Astrocyte of the hippocampus (primary cell): ENCODE measurements around the gene DENND5A.
A peak's percentile ranks its signal among the peaks of the same experiment; 100 is the strongest.

Experiments
- DNase-seq: peaks from one replicate; pipeline ENCODE4 v3.0.0; 2011; ENCODE audit warnings: low read depth, low spot score

Gene DENND5A

DNA sequence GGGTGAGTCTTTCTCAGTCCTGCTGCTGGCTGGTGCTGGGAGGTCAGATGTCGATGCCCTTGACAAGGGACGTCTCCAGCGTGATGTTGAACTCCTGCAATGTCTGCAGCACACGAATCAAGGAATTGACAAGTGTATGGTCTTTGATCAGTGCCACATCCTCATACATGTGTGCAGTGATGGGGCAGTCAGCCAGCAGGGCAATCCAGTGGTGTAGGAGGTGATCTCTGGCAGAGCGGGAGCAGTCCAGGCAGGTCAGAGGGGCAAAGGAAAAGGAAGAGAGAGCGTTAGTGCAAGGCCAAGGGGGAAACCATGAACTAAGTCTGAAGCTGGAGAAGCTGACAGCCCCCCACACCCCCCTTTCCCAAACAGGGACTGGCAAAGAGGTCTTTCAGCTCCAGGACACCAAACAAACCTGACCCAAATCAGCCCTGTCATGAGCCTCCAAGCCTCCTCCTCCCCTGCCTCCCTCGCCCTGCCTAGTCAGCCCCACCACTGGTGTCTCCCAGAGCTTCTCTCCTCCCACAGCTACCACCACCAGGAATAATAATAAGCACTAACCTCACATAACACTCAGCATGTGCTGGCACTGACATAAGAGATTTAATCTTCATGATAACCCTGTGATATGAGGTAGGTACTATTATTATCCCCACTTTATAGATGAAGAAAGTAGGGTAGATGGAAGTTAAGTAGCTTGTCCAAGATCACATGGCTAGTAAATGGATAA is 125.4 kb downstream of the DENND5A start:
- no peak for DNase-seq

DNA sequence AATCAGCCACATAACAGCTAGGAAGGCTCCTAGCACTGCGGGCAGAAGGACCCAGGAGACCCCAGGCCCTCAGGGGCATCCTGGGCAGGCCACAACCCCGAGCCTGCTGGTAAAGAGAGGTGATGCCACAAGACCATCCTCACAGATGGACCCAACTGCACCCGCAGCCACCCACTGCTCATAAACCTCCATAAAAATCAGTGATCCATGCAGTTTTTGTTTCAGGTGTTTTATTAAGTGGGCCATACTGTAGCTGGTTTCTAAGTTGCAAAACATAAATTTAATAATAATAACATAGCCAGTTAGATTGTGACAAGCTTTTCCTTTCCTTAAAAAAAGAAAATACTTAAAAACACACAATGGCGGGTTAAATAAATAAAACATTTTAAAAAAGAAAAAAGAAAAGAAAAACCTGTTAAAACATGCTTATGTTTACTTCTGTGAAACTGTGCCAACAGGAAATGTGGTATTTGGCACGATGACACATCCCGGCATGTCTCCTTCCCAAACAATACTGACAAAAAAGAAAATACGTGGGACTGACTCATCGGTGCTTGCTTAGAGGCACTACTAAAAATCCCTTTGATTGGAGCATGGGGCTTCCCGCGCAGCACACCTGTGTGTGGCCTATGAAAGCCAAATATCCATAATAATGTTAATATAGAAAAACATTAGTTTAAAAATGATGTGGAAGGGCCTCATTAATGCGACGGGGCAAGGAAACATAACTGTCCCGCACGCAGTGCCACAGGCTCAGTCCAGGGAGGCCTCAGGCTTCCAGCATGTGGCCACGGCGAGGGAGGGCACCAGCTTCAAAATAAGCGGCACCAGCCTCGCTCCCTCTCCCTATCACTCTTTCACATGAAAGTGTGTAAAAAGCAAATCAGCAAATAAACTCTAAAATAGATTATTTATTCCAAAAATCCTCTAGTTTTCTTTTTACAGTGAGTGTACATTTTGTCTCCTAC is 126.3 kb downstream of the DENND5A start:
- peak; percentile 90 for DNase-seq

DNA sequence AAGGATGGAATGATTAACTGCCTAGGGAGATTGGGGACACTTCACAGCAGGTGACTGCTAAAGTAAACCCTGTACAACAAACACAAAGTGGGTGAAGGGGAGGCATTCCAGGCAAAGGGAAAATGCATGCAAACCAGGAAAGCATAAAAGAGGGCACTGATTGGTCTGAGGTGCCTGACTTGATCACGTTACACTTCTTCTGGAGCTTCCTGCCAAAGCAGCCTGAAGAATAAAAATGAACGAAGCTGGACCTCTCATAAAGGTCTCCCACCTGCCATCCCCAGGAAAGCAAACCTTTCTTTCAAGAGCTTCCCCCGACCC is 127.1 kb downstream of the DENND5A start:
- DNase-seq: no peak

DNA sequence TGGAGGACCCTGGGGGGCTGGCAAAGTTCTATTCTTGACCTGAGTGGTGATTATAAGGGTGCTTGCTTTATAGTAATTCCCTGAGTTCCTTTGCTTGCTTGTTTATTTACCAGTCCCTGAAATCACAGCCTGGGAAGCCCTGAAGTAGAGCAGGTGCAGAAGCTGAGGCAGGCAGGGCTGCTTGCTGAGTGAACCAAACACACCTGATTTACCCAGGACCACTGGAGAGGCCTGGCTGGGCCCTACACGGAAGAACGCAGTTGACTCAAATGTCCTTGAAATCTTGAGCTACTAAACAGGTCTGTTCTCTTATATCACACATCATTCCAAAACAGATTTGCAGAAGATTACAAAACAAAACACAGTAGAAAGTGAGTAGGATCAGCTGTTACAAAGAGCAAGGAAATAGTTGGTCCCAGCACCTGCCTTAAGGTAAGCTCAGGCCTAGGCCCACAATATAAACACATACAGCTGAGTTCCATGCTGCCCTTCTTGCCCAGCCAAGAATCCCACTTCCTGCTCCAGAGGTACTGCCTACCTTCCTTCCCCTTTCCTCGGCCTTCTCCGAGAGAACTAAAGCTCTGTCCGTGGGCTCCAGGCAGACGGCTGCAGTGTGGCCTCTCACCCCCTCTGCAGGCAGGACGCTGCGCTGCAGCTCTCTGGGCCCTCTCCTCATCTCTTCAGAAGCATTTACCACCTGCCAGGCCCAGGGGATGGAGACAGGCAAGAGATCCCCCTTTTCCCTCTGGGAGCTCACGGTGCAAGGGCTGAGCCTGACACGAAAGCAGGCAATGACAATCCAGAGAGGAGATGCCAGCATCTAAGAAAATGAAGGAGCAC is 127.6 kb downstream of the DENND5A start:
- peak; percentile 91 for DNase-seq

DNA sequence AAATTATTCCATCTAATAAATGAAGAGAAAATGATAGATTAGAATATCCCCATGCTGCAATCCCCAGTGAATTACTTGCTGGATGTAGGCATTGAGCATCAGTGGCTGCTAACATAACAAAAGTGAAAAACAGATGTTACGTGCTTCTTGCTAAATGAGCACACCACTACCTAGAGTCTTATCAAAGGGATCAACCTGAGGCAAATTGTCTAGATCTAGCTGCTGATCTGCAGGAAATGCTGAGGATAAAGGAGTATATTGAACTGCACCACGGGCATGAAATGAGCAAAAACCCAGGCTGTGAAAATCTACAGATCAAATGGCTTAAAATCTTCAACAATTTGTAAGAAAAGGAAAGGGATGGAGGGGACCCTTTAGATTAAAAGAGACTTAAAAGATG is 128.4 kb downstream of the DENND5A start:
- DNase-seq: no peak

DNA sequence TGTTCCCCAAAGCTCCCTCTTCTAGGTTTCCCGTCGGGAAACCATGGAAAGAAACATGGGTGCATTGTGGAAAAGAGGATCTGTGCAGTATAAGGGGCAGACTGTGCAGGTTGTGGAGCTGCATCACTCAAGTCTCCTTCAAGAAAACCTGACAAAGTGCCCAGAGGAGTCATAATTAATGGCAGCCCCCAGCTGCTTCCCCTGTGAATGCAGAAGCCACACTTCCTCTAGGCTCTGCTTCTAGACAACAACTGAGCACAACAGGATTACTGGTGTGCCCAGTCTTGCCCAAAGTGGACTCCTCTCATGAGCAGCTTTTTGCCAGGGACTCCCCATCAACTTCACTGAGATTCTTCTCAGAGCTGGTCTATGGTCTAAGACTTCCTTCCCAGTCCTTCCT is 131.2 kb downstream of the DENND5A start:
- DNase-seq: no peak

DNA sequence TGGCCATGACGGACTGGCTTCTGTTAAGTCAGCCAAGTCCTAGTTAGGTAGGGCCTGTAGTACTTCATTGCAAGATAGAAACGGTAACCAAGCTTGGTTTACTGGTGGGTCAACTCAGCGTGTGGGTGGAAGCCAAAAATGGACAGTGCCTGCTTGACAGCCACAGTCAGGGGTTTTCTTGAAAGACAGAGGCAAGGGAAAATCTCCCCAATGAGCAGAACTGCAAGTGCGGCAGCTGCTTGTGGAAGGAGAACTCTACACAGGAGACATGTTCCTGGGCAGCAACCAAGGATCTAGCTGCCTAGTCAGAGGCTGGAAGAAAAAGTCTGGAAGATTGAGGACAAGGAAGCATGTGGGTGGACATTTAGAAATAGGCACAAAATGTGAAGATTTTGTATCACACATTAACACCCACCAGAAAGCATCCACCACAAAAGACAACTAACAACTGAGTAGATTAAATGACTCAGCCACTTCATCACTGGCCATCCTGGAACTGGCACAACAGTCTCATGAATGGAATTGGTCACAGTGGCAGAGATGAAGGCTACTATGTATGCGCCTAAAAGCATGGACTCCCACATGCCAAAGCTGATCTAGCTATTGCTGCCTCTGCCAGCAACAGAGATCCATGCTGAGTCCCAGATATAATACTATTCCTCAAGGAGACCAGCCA is 132.8 kb downstream of the DENND5A start:
- DNase-seq: peak; percentile 11

DNA sequence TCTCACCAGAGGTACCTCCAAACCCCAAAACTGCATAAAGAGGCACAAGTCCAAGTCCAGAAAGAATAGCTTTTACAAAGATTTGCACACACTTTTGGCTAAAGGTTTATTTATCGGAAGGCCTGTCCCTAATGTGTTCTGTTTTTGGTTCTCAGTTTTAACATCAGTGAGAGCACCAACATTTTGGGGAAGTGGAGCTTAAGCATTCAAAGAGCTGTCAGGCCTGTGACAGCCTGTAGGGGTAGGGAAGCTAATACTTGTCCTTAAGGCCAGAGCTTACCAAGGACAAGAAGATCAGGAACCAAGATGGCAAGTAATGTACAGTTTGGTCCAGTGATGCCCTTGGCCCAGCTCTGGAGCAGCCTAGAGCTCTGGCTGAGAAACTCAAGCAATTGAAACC is 134.9 kb downstream of the DENND5A start:
- no peak for DNase-seq

DNA sequence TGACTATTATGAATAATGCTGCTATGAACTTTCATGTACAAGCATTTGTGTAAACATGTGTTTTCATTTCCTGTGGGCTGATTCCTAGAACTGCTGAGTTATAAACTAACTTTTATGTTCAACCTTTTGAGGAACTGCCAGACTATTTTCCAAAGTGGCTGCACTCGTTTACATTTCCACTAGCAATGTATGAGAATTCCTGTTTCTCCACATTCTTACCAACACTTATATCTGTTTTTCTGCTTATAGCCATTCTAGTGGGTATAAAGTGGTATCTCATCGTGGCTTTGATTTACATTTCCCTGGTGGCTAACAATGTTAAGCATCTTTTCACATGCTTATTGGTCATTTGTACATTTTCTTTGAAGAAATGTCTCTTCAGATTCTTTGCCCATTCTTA is 138.5 kb downstream of the DENND5A start:
- DNase-seq: no peak

DNA sequence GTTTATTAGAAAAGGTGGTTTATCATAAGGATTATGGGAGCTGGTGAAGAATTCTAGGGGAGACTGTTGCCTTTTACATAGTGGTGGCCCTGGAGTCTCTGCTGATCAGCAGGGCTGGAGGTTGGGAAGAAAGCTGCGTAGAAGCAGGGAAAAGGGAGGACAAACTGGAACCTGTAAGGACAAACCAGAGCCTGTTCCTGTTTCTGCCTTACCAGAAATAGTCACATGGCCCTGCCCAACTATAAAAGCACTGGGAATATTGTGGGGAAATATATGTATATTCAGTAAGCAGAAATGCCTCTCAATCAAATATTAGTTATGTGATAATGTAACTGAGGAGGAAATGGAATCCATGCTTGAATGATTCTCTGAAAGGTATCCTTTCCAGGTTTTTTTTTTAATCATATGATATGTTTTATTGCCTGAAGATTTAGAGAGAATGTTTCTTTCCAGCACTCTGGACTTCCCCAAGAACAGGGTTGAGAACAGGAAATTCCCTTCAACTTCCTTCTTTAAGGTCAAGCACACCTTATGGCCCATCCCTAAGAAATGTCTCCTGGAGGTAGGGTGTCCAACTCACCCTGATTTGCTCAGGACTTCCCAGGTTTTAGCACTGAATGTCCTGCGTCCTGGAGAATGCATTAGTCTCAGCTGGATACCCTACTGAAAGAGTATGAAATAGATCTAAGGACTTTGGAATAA is 139.8 kb downstream of the DENND5A start:
- no peak for DNase-seq

DNA sequence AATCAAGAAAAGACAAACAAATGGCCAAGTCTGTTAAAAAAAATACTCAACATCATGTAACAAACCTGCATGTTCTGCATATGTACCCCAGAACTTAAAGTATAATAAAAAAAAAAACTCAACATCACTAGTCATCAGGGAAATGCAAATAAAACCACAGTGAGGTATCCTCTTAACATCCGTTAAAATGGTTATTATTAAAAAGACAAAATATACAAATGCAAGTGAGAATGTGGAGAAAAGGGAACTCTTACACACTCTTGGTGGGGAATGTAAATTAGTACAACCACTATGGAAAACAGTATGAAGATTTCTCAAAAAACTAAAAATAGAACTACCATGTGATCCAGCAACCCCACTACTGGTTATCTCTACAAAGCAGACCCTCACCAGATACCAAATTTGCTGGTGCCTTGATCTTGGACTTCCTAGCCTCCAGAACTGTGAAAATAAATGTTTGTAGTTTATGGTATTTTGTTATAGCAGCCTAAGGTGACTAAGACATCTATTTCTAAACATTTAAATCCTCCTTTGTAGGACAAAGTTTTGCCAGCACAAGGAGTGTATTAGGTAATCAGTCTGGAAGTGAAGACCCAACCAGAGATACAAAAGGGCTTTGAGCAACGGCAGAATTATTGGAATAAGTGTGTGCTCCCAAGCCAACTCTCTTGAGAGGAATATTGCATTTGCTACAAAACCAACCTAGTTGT is 141.4 kb downstream of the DENND5A start:
- no peak for DNase-seq

DNA sequence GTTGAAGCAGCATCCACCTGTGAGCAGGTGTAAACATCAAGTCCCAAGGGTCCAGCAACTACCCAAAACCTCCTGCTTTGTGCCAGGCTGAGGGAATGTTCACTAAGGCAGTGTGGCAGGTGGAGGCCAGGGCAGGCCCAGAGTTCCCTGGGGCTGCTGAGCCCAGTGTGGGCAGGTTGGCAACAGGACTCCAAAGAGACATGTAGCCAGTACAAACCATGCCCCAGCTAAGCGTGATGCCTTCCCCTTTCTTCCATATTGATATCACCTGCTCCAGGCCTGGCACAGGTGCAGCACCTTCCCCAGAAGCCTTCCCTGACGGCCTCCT is 143.7 kb downstream of the DENND5A start:
- DNase-seq: no peak

DNA sequence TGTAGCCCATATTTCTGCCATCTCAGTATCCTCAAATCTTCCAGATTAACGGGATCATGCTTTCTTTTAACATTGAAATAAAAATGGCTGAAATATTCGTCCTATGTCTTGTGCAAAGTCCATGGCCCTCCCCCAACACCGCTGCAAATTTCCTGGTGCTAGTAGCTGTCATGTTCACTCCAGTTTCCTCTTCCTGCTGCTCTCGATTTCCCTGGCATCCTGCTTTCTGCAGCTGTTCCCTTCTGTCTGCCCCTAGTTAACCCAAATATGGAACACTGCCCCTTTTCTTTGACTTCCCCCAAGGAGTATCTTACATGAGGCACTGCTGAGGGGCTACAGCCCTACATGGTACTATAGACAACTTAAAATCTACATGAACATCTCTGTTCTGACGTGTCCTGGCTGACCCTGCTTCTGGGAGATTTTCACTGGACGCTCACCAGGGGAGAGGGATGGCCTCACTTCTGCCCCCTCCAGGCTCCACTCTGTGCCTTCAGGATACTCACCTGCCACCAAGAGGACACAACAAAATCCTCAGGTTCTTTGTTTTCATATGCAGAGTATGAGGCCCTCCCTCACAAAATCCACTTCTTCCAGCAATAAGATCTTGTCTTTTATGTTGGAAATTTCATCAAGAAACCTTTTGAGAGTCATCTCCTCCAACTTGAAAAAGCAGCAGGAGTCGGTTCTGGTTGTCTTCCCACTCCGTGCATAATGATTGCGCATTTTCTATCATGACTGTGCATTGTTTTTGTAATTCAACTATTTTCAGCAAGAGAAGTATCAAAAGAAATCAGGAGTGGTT is 144.3 kb downstream of the DENND5A start:
- DNase-seq: no peak

DNA sequence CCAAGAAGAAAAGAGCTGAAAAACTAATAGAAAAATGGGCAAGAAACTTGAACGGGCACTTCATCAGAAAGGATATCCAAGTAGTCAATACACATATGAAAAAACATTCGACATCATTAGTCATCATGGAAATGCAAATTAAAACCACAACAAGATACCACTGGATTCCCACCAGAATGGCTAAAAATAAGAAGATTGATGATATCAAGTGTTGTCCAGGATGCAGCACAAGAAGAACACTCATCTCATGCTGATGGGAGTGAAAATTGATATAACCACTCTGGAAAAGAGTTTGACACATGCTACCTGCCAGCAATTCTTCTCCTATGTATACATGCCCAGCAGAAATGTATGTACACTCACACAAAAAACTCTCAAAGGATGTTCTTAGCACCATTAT is 146.9 kb downstream of the DENND5A start:
- no peak for DNase-seq

DNA sequence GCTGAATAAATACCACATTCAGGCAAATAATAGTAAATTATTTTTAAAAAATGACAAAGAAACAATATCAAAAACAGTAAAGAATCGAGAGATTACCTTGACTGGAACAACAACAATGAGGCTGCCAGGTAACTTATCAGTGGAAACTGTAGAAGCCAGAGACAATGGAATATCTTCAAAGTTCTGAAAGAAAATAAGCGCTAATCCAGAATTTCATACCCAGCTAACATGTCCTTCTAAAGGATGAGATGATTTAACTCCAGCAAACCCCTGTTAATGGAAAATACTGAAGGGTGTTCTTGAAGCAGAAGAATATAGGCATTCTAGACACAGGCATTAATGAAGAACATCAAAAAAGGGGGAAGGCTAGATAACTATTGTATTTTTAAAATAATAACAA is 153.1 kb downstream of the DENND5A start:
- DNase-seq: no peak

DNA sequence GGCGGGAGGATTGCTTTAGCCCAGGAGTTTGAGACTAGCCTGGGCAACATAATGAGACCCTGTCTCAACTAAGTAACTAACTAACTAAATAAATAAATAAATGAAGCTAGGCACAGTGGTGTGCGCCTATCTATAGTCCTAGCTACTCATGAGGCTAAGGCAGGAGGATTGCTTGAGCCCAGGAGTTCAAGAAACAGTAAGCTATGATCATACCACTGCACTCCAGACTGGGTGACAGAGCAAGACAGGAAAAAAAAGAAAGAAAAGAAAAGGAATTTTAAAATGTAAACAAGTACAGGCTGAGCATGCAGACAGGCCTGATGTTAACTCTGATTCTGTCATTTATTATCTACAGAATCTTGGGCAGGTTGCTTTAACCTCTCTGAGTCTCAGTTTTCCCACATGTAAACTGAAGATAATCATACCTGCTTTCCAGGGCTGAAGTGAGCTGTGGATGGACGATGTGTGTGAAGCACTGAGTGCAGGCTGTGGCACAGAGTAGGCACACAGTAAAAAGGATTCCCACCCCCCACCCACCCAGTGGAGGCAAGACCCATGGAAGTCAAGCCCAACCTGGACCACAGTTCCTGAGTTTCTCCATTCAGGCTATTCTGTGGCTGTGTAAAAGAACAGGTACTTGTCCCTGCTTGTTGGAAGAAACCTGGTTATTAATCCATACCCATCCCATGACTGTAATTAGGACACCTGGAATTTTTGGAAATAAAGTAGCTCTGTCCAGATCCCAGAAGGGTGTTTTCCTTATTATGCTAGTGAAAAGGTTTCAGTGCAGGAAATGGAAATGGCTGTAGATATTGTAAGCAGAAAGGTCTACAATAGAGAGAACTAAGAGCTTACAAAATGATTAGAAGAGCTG is 155.1 kb downstream of the DENND5A start:
- no peak for DNase-seq

DNA sequence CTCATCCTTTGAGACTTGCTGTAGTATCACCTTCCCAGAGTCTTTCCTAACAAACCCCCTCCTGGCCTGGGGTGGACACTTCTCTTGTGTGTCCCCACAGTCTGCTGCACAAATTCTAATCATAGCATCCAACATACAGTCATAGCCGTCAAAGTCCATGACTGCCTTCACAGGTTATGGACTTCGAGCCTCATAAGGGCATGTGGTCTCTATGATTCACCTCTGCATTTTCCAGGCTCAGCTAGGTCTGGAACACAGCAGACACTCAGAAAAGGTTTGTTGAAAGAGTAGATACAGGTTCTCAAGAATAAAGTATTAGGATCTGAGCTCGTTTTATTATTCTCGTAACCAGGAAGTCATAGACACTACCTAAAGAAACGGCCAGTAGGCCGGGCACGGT is 160.6 kb downstream of the DENND5A start:
- DNase-seq: no peak

DNA sequence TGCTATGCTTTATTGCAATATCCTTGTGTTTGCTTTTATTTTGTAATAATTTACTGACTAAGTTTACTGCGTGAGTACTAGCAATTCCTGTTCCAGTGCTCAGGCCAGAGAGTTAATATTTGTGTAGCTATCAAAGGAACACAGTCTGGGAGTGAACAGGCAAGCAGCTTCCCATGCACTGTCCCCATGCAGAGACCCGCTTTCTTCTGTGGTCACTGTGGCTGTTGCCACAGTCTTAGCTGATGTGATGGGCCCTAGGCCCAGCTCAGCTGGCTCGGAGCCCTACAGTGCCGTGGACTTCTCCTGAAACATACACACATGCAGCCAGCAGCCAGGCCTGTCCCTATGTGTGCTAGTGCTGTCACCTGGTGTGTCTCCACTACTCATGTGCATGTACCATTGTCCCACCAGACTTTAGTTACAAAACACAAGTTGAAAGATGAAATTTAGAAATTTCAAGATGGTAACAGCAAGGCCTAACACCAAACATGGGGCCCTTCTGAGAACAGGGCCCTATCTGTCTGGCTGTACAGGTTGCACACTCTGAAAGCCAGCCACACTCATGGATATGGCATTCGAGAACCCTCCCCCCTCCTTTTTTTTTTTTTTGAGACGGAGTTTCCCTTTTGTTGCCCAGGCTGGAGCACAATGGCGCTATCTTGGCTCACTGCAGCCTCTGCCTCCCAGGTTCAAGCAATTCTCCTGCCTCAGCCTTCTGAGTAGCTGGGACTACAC is 161.4 kb downstream of the DENND5A start:
- no peak for DNase-seq
